Panc1 (cell line): ENCODE measurements around the gene HDGFL2. TPM values are rescaled to one million over a fixed set of nuclear protein-coding genes. Genes with fewer than 3 reads are reported as not detected.

Experiments
- ATAC-seq: fragments of 200-7000 bp; cut with Tn5 transposase; 2 replicates; pipeline ENCODE4 v1.9.1; 2020; ENCODE audit warnings: mild to moderate bottlenecking, moderate library complexity
- BruUV-seq: library from RNA; stranded (reverse); fragments of 400-500 nt; replicated peaks from 2 replicates; lab custom pipeline; 2021; lab: Mats Ljungman, UMichigan
- CTCF ChIA-PET: fragments of 300-600 bp; sonication (Branson Sonifier 250); formaldehyde crosslinking; loops from one replicate; lab custom pipeline; 2022; ENCODE audit warnings: antibody characterized with exemption; lab: Charles Lee
- POLR2A ChIA-PET: fragments of 300-600 bp; sonication (Branson Sonifier 250); formaldehyde crosslinking; loops from one replicate; lab custom pipeline; 2022; ENCODE audit warnings: antibody characterized with exemption; lab: Charles Lee
- DNase-seq: peaks from one replicate; pipeline ENCODE4 v3.0.0-alpha.2; 2010; ENCODE audit warnings: low read depth, low spot score
- H3K27ac ChIP-seq: 2 replicates; pipeline ENCODE4 v1.5.1; 2011; ENCODE audit warnings: mild to moderate bottlenecking, low read length, inconsistent platforms
- H3K27me3 ChIP-seq: fragments of 200-500 bp; sonication (Bioruptor generic); 2 replicates; pipeline ENCODE4 v1.6.0; 2014; ENCODE audit warnings: low read length, inconsistent platforms; ENCODE audit not compliant: control insufficient read depth, insufficient read depth
- H3K36me3 ChIP-seq: fragments of 200-500 bp; sonication (Bioruptor generic); 2 replicates; pipeline ENCODE4 v1.5.1; 2014; ENCODE audit warnings: inconsistent platforms, mild to moderate bottlenecking, low read length, moderate library complexity; ENCODE audit not compliant: control insufficient read depth, insufficient read depth
- H3K4me1 ChIP-seq: 2 replicates; pipeline ENCODE4 v1.5.1; 2011; ENCODE audit warnings: inconsistent platforms, mild to moderate bottlenecking, low read length, moderate library complexity; ENCODE audit not compliant: control insufficient read depth, insufficient read depth
- H3K4me3 ChIP-seq, 2 experiments: 2 replicates each; pipeline ENCODE4 v1.5.1; 2011 to 2012; ENCODE audit warnings: low read depth in 2 of 2, low read length in 2 of 2, mild to moderate bottlenecking in 2 of 2, inconsistent platforms in 1 of 2, moderate library complexity in 1 of 2
- H3K9me3 ChIP-seq: fragments of 200-500 bp; sonication (Bioruptor generic); 2 replicates; pipeline ENCODE4 v1.5.1; 2014; ENCODE audit warnings: low read depth, mild to moderate bottlenecking, inconsistent platforms, low read length, moderate library complexity; ENCODE audit not compliant: control insufficient read depth, insufficient read depth
- POLR2AphosphoS5 ChIP-seq: IDR thresholded peaks from 2 replicates; pipeline ENCODE4 v1.6.1; 2012; ENCODE audit warnings: mild to moderate bottlenecking, low read depth, low read length, moderate library complexity
- REST ChIP-seq, 2 experiments: IDR thresholded peaks; 2 replicates each; pipeline ENCODE4 v1.6.1; 2011 to 2012; ENCODE audit warnings: low read depth in 2 of 2, control low read depth in 1 of 2, low read length in 1 of 2, mild to moderate bottlenecking in 1 of 2, moderate library complexity in 1 of 2; ENCODE audit not compliant: insufficient read depth in 1 of 2
- SIN3A ChIP-seq: IDR thresholded peaks from 2 replicates; pipeline ENCODE4 v1.6.1; 2012; ENCODE audit warnings: low read depth, mild to moderate bottlenecking, low read length, moderate library complexity, borderline replicate concordance; ENCODE audit not compliant: insufficient read depth
- TCF7L2 ChIP-seq: IDR thresholded peaks from 2 replicates; pipeline ENCODE4 v1.6.1; 2011; ENCODE audit warnings: mild to moderate bottlenecking, low read depth, low read length, inconsistent platforms
- in situ Hi-C: cut with HindIII; loops from 2 replicates; pipeline ENCODE4 v1.10.0; 2016; ENCODE audit warnings: low sequenced_read_pairs, low pct_unique_long_range_greater_than_20kb
- intact Hi-C: fragments of 100-400 bp; cut with micrococcal nuclease; formaldehyde crosslinking; loops from one replicate; pipeline ENCODE4 v1.10.0; 2022; ENCODE audit not compliant: unreplicated experiment
- total RNA-seq: library from RNA; stranded (reverse); gene quantifications from one replicate; pipeline ENCODE4 v1.2.1, GENCODE V29; 2021; ENCODE audit not compliant: unreplicated experiment
- TF ChIP-seq, protein P1 (sequence below): fragments of 450-650 bp; IDR thresholded peaks from 2 replicates; pipeline ENCODE4 v1.5.1; 2017; ENCODE audit warnings: mild to moderate bottlenecking

HDGFL2 gene
- total RNA-seq, 1 experiment from 2014 or later, result 56.9 TPM

DNA sequence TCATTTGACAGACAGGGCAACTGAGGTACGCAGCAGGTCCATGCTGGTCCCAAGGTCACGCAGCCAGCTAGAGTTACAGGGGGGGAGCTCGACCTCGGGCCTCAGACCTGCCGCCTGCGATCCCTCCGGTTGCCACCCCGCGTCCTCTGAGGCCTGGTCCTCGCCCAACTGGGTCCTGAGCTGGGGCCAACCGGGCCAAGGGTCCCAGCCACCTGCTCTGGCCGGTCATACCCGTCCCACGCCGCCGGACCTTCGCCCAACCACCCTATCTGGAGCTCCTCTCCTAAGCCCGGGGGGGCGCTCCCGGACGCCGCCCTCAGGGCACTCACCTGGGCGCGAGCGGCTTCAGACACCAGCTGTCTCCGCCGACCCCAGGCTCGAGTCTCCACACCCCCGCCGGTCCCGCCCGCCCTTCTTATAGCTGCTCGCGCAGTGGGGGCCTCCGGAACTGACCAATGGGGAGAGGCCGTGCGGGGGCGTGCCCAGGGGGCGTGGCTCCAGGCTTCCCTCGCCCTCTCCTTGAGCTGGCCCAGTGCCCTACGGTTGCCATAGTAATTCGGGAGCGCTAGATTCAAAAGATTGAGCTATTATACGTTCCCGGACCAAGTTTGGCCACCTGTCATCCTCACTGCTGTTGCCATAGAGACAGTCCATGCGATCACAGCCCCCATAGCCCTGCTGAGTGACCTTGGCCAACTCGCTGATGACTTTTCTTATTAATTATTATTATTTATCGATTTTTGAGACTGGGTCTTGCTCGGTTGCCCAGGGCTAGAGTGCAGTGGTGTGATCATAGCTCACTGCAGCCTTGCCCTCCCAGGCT is 63.0 kb downstream of the HDGFL2 start, which contains the start of gene PLIN5:
TSS of gene PLIN5 (minus strand) at position 389 of the 823 bp plus-strand sequence. CDS start 1,150 bp downstream, outside the sequence.
- ATAC-seq (peak; percentile 83), DNase-seq (no peak)
- peaks cover 5% of the 10 kb centered on the region; the same call in 1 of the 2 replicates for H3K4me1 ChIP-seq
- H3K4me3 ChIP-seq, result peak within 1 kb of the TSS; percentile 14 to 33; a peak in 3 of 4 replicates
- intact Hi-C loops (no loop called here), in situ Hi-C loops (no loop called here)
- no peaks in the 10 kb centered on the region for H3K27me3 ChIP-seq
- ChIA-PET CTCF (interaction anchor here (0.5 to 2.2 kb wide), 6 partner anchors 9 to 35 kb away, joined by 4 to 11 read pairs (median 6); no protein-coding TSS in a partner anchor), POLR2A (no interaction called here)
- TF ChIP-seq, protein P1, sequence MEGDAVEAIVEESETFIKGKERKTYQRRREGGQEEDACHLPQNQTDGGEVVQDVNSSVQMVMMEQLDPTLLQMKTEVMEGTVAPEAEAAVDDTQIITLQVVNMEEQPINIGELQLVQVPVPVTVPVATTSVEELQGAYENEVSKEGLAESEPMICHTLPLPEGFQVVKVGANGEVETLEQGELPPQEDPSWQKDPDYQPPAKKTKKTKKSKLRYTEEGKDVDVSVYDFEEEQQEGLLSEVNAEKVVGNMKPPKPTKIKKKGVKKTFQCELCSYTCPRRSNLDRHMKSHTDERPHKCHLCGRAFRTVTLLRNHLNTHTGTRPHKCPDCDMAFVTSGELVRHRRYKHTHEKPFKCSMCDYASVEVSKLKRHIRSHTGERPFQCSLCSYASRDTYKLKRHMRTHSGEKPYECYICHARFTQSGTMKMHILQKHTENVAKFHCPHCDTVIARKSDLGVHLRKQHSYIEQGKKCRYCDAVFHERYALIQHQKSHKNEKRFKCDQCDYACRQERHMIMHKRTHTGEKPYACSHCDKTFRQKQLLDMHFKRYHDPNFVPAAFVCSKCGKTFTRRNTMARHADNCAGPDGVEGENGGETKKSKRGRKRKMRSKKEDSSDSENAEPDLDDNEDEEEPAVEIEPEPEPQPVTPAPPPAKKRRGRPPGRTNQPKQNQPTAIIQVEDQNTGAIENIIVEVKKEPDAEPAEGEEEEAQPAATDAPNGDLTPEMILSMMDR, result no peak
- TF ChIP-seq SIN3A, result no peak
- no peak for TF ChIP-seq TCF7L2
- no peak for TF ChIP-seq REST (IDR thresholded peaks at IDR 0.05; ENCODE audit: insufficient read depth in 1 of 2, low read depth in 2 of 2, low read length in 1 of 2)
- TF ChIP-seq POLR2AphosphoS5, result no peak
- no peaks in the 10 kb centered on the region for H3K9me3 ChIP-seq
- BruUV-seq, result no TSS peak
- H3K27ac ChIP-seq, result no peak within 1 kb of the TSS
- no peaks in the 10 kb centered on the region for H3K36me3 ChIP-seq

DNA sequence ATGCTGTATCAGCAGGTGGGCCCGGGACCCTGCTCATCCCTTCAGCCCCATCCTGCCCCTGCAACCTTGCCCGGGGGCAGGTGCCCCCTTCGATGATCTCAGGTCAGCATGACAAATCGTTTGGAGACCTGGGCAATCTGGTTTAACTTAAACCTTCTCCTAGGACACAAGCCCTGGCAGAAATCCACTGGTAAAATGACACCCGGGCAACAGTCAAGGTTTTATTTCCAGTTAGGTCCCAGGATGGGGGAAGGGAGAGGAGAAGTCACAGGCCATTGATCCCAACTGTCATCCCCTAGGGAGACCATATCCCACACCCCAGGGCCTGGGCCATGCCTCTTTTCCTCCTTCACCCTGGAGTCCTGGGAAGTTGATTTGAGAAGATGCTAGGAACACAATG is 64.7 kb downstream of the HDGFL2 start:
- Histone ChIP-seq H3K9me3 (no peaks in the 10 kb centered on the region), H3K27me3 (no peaks in the 10 kb centered on the region), H3K4me3 (no peak overlapping the region), H3K36me3 (no peaks in the 10 kb centered on the region), H3K27ac (no peak overlapping the region), H3K4me1 (peaks cover 5% of the 10 kb centered on the region; the same call in 1 of the 2 replicates)
- DNase-seq (no peak), ATAC-seq (no peak)
- ChIA-PET CTCF (no interaction called here), POLR2A (no interaction called here)
- intact Hi-C loops (no loop called here), in situ Hi-C loops (no loop called here)
- no TSS peak for BruUV-seq
- TF ChIP-seq TCF7L2, result no peak
- no peak for TF ChIP-seq SIN3A
- TF ChIP-seq, protein P1, result no peak
- TF ChIP-seq POLR2AphosphoS5, result no peak
- TF ChIP-seq REST (IDR thresholded peaks at IDR 0.05; ENCODE audit: insufficient read depth in 1 of 2, low read depth in 2 of 2, low read length in 1 of 2), result no peak
